ENCODE data around the gene SSBP3. TPM values are rescaled to one million over a fixed set of nuclear protein-coding genes. Genes with fewer than 3 reads are reported as not detected.

SSBP3 gene
- total and polyA plus RNA-seq, 2 of the 13 experiments (the other 11 are each of a cell fraction or from before 2014, with no cell fraction given), result 8.5 to 17.6 TPM

GRCh38 chr1:54323324-54323739 is 82.9 kb downstream of the SSBP3 start:
- Histone ChIP-seq H3K9ac (ENCODE audit: insufficient read depth, low read depth, low read length) (peak overlapping the region; percentile 29; the same call in 1 of the 2 replicates), H3K4me3 (replicated peaks in 1 of 3; ENCODE audit: insufficient read depth in 1 of 3, low read depth in 2 of 3, low read length in 3 of 3) (peak overlapping the region in 1 of 3 experiments; percentile 54; a peak in 1 of 6 replicates), H2AFZ (ENCODE audit: low read length) (no peak overlapping the region), H3K27me3 (ENCODE audit: control insufficient read depth in 1 of 2, insufficient read depth in 2 of 2, low read length in 2 of 2) (no peaks in the 10 kb centered on the region), H3K27ac (ENCODE audit: extremely low read length, insufficient read depth, low read length) (no peak overlapping the region), H4K20me1 (ENCODE audit: insufficient read depth, low read length) (0 out of 2 replicates have a peak, but pooled peaks cover 5% of the 10 kb centered on the region), H3K4me1 (ENCODE audit: insufficient read depth, low read length) (peaks cover 33% of the 10 kb centered on the region), H3K9me3 (ENCODE audit: low read length) (no peaks in the 10 kb centered on the region), H3K36me3 (replicated peaks in 1 of 2; ENCODE audit: control insufficient read depth in 1 of 2, insufficient read depth in 2 of 2, low read length in 2 of 2) (0 out of 5 replicates have a peak, but pooled peaks cover 2% of the 10 kb centered on the region in 2 experiments), H3K4me2 (ENCODE audit: low read depth, low read length) (peak overlapping the region; percentile 69), H3K79me2 (ENCODE audit: insufficient read depth, low read length) (peaks cover 11% of the 10 kb centered on the region)
- POLR2A ChIA-PET, result interaction anchor here (1.0 kb wide), 2 partner anchors 84 to 104 kb away, joined by 3 to 6 read pairs; no protein-coding TSS in a partner anchor
- peak; percentile 64 for DNase-seq (ENCODE audit: low spot score)
- peak; percentile 94 for ATAC-seq
- peak; percentile 82 for FAIRE-seq
- BruUV-seq (replicated peaks), result no TSS peak
- CTCF ChIA-PET (ENCODE audit: low intra/inter-chr PET ratio, low total read pairs), result no interaction called here
- intact Hi-C loops (cut with micrococcal nuclease; ENCODE audit: unreplicated experiment), result no loop called here
- 11% methylated on average over 4 of the region's 6 CpGs for WGBS (ENCODE audit: low lambda C conversion rate)
- in situ Hi-C loops (cut with HindIII; ENCODE audit: extremely low pct_ligation_motif_present, low pct_unique_long_range_greater_than_20kb), result loop anchor here (5.0 kb wide), 1 partner anchor 84 kb away; the partner anchor contains the start of gene SSBP3
- TF ChIP-seq GMEB1 (CRISPR knock-in tag; IDR thresholded peaks at IDR 0.05; ENCODE audit: borderline replicate concordance) (no peak), ZNF589 (CRISPR knock-in tag; conservative IDR thresholded peaks at IDR 0.05) (no peak), EHMT2 (IDR thresholded peaks at IDR 0.05; ENCODE audit: borderline replicate concordance, low read depth, low read length) (no peak), NFIB (CRISPR knock-in tag; IDR thresholded peaks at IDR 0.05; ENCODE audit: borderline replicate concordance) (no peak), ZNF138 (CRISPR knock-in tag; IDR thresholded peaks at IDR 0.05; ENCODE audit: low read depth) (no peak), ZNF646 (CRISPR knock-in tag; IDR thresholded peaks at IDR 0.05) (no peak), ZNF333 (CRISPR knock-in tag; IDR thresholded peaks at IDR 0.05; ENCODE audit: borderline replicate concordance) (no peak), HNRNPH1 (optimal IDR thresholded peaks at IDR 0.05; ENCODE audit: low read depth, low read length) (no peak), PAWR (CRISPR knock-in tag; IDR thresholded peaks at IDR 0.05; ENCODE audit: borderline replicate concordance) (no peak), DRAP1 (CRISPR knock-in tag; IDR thresholded peaks at IDR 0.05) (peak; percentile 25; the same call in 1 of the 2 replicates), MYC (CRISPR knock-in tag; IDR thresholded peaks at IDR 0.05; ENCODE audit: borderline replicate concordance) (peak; percentile 22; the same call in 1 of the 2 replicates), CBX1 (IDR thresholded peaks at IDR 0.05; ENCODE audit: low read depth) (no peak), PITX1 (CRISPR knock-in tag; IDR thresholded peaks at IDR 0.05) (0 out of 2 replicates have a peak, but pooled peaks have one; percentile 17), WIZ (CRISPR knock-in tag; IDR thresholded peaks at IDR 0.05) (no peak)
